D721Med (cell line): ENCODE data around the gene KCNG2.

Experiments used
- DNase-seq: peaks from one replicate; pipeline ENCODE4 v3.0.0; 2011; ENCODE audit warnings: low spot score; ENCODE audit not compliant: insufficient read length
- FAIRE-seq: peaks from 2 replicates; lab custom pipeline; 2011; peaks lifted over from hg19 to GRCh38; lab: Jason Lieb, UNC
- TF ChIP-seq, protein P1 (sequence below): IDR thresholded peaks from 2 replicates; pipeline ENCODE4 v1.5.1; 2012; ENCODE audit warnings: mild to moderate bottlenecking, control low read depth; ENCODE audit not compliant: insufficient read depth; ENCODE audit errors: missing control alignments

Gene KCNG2

DNA sequence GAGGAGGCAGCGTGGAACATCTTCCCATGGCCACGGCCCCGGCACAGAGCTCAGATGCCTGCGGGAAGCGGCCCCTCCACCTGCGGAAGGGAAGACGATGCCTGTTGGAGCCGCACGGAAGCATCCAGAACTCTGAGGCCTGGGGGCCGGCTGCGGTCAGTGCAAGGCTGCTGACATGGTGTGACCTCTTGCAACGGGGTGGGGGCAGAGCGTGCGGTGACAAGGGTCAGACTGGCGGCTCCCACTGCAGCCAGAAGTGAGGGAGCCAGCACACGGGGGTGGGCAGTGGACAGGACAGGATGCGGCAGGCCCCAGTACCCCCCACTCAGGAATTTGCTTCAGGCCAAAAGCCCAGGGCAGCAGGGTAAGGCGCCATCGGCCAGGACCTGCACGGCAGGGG is 104.9 kb downstream of the KCNG2 start:
- no peak for DNase-seq
- TF ChIP-seq, protein P1, sequence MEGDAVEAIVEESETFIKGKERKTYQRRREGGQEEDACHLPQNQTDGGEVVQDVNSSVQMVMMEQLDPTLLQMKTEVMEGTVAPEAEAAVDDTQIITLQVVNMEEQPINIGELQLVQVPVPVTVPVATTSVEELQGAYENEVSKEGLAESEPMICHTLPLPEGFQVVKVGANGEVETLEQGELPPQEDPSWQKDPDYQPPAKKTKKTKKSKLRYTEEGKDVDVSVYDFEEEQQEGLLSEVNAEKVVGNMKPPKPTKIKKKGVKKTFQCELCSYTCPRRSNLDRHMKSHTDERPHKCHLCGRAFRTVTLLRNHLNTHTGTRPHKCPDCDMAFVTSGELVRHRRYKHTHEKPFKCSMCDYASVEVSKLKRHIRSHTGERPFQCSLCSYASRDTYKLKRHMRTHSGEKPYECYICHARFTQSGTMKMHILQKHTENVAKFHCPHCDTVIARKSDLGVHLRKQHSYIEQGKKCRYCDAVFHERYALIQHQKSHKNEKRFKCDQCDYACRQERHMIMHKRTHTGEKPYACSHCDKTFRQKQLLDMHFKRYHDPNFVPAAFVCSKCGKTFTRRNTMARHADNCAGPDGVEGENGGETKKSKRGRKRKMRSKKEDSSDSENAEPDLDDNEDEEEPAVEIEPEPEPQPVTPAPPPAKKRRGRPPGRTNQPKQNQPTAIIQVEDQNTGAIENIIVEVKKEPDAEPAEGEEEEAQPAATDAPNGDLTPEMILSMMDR: no peak
- no peak for FAIRE-seq

DNA sequence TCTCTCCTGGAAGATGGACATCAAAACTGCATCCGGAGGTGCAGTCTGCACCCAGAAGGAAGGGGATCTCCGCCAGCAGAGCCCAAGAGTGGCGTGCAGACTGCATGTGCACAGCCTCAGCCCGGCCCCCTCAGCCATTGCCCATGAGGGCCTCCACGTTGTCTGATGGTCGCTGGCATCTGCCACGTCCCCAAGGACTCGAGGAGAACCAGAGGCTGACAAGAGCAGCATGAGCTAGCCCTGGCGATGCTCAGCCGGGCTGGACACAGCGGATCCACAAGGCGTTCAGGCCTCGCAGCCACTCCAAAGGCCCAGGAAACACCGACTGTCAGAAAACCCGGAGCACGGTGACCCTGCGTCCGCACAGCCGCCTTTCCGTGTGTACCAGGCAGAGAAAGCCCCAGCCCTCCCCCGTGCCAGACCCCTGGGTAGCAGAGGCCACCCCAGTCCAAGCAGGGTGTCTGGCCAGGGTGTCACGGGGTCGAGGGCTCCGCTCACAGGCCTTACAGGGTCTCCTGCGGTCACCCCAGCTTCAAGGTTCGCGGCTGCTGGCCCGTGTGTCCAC is 105.4 kb downstream of the KCNG2 start:
- TF ChIP-seq, protein P1: no peak
- FAIRE-seq (no peak), DNase-seq (no peak)

DNA sequence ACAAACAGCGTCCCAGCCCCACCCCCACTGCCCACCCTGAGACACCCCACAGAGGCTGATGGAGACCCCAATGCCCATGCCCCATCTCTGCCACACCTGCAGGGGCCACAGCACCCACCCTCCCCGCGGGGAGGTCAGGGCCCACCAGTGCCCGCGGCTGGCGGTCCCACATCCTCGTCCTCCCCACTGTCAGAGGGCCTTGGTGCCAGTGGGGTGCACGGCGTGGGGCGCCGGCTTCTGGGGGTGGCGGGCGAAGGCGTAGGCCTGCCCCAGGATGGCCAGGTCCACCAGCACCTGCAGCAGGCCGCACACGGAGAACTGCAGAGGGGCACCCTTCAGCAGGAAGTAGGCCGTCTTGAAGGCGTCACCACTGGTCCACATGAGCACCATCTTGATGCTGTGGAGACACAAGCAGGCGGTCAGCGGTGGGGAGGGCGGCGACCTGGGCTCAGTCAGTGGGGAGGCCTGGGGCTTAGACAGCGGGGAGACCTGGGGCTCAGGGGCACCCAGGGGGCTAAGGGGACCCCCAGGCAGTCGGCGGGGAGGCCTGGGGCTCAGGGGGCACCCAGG is 106.1 kb downstream of the KCNG2 start:
- TF ChIP-seq, protein P1: no peak
- DNase-seq: no peak
- FAIRE-seq: no peak

DNA sequence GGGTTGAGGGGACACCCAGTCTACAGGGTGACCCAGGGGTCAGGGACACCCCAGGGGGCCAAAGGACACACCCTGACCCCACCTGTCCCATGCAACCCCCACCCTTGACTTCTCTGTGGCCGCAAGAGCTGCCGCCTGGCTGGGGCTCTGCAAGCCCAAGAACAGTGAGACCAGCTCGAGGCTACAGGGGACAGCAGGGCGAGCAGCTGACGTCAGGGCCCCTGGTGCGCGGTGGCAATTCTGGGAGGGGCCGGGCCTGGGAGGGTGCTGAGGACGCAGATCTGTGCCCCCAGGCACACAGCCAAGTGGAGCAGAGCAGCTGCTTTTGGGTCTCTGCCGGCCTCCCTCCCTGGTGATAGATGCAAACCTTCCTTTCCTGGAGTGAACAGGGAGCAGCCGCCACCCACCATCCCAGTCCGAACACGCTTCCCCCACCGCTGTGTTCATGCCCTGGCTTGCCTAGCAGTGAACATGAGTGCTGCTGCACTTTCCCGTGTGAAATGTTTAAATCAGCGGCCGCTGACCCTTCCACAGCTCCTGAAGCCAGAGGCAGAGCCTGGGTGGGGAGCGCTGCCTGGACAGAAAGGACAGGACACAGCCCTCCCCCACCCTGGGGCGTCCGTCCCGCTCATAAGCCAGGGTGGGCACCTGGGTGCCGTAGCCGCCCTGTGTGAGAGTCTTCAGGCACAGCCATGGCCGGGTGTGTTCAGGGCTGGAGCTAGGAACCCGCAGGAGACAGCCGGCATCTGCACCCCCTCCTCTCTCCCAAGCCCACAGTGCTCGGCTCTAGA is 106.8 kb downstream of the KCNG2 start:
- FAIRE-seq: no peak
- DNase-seq: no peak
- TF ChIP-seq, protein P1: no peak

DNA sequence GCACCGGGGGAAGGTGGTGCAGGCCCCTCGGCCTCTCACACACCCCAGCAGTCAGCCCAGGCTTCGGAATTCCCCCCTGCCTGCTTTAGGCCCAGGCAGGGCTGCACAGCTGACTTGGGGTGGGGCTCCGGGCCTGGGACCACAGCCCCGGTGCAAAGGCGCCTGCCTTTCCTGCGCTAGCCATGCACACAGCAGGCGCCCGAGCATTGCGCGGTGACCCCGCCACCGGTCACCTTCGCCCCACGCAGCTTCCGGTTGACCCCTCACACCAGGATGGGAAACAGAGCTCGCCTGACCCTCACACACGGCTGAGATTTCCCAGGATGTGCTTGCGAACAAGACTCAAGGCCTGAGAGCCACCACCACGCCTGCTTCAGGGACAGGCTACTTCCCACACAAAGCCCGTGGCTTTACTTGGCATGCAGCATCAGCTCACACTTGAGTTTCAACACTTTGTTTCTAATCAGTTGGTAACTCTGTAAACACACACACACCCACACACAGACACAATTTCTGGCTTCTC is 107.7 kb downstream of the KCNG2 start:
- no peak for DNase-seq
- TF ChIP-seq, protein P1: no peak
- peak; percentile 85 for FAIRE-seq

DNA sequence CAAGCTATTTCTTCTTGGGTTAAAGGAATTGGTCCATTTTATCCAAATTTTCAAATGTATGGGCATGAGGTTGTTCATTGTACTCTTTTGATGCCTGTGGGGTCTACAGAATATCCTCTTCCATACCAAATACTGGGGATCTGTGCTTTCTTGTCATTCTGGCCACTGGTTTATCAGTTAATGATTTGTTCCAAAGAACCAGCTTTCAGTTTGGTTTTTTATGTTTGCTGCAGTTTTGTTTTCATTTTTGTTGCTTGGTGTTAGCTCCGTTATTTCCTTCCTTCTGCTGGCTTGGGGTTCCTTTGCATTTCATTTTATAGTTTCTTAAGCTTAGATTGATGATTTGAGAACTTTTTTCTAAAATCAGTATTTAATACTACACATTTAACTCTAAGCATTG is 108.3 kb downstream of the KCNG2 start:
- FAIRE-seq: no peak
- TF ChIP-seq, protein P1: no peak
- no peak for DNase-seq
